ENCODE results near the gene ZBTB11.
"Not testable (repeated sequence)": the region's sequence is repeated elsewhere in the genome, so short reads cannot be mapped to it uniquely, and the experiment has no call there.

ZBTB11 gene

DNA sequence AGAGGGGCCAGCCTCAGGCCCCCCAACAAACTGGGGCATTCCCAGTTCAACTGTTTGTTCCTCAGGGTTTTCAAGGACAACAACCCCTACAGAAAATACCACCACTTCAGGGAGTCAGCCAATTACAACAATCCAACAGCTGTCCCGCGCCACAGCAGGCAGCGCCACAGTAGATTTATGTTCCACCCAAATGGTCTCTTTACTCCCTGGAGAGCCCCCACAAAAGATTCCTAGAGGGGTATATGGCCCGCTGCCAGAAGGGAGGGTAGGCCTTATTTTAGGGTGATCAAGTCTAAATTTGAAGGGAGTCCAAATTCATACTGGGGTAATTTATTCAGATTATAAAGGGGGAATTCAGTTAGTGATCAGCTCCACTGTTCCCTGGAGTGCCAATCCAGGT lies 17.9 kb upstream of the ZBTB11 start:
- H3K14ac ChIP-seq (ENCODE audit: low read length); H3K9me3 ChIP-seq (replicated peaks in 1 of 2; ENCODE audit: control insufficient read depth in 2 of 2, insufficient read depth in 1 of 2, low read depth in 1 of 2, low read length in 2 of 2); H3K4ac ChIP-seq (ENCODE audit: low read length); H3K27ac ChIP-seq (replicated peaks; ENCODE audit: low read length); H2BK12ac ChIP-seq (ENCODE audit: low read length); H3K4me1 ChIP-seq (ENCODE audit: control insufficient read depth in 2 of 2, insufficient read depth in 1 of 2, low read depth in 1 of 2, low read length in 2 of 2); H3K23ac ChIP-seq (ENCODE audit: low read depth, low read length, poor library complexity); H3K4me3 ChIP-seq (ENCODE audit: low read length in 2 of 2); H2BK5ac ChIP-seq (ENCODE audit: low read length); H4K8ac ChIP-seq (ENCODE audit: low read depth, low read length); H2BK15ac ChIP-seq (ENCODE audit: low read length); H2AK5ac ChIP-seq (ENCODE audit: low read depth, low read length); H3K36me3 ChIP-seq (replicated peaks in 1 of 2; ENCODE audit: control insufficient read depth in 2 of 2, insufficient read depth in 2 of 2, low read length in 2 of 2); H2BK120ac ChIP-seq (ENCODE audit: low read depth, low read length); H4K91ac ChIP-seq (ENCODE audit: low read depth, low read length, poor library complexity); H2AFZ ChIP-seq (ENCODE audit: low read length); H3K4me2 ChIP-seq (ENCODE audit: insufficient read depth, low read length, poor library complexity, severe bottlenecking); H3K18ac ChIP-seq (ENCODE audit: low read length); H3K27me3 ChIP-seq (ENCODE audit: control insufficient read depth in 3 of 3, insufficient read depth in 3 of 3, low read depth in 1 of 3, low read length in 3 of 3); DNase-seq (ENCODE audit: low spot score); H3K79me1 ChIP-seq (ENCODE audit: low read depth, low read length); H3K9ac ChIP-seq (ENCODE audit: low read depth, low read length, poor library complexity): not testable (repeated sequence)
- no CpG with 5 or more reads among the region's 4 CpGs for WGBS, 2 donors (ENCODE audit: extremely low coverage in 2 of 2, insufficient read length in 2 of 2, insufficient replicate concordance in 1 of 2)

- not testable (repeated sequence) for H3K4ac ChIP-seq (ENCODE audit: low read length); H3K4me3 ChIP-seq (ENCODE audit: low read length in 2 of 2); DNase-seq (ENCODE audit: low spot score); H3K79me1 ChIP-seq (ENCODE audit: low read depth, low read length); H3K36me3 ChIP-seq (replicated peaks in 1 of 2; ENCODE audit: control insufficient read depth in 2 of 2, insufficient read depth in 2 of 2, low read length in 2 of 2); H3K4me1 ChIP-seq (ENCODE audit: control insufficient read depth in 2 of 2, insufficient read depth in 1 of 2, low read depth in 1 of 2, low read length in 2 of 2); H3K23ac ChIP-seq (ENCODE audit: low read depth, low read length, poor library complexity); H3K14ac ChIP-seq (ENCODE audit: low read length); H3K27ac ChIP-seq (replicated peaks; ENCODE audit: low read length); H3K27me3 ChIP-seq (ENCODE audit: control insufficient read depth in 3 of 3, insufficient read depth in 3 of 3, low read depth in 1 of 3, low read length in 3 of 3); H3K18ac ChIP-seq (ENCODE audit: low read length); H2BK12ac ChIP-seq (ENCODE audit: low read length); H4K91ac ChIP-seq (ENCODE audit: low read depth, low read length, poor library complexity); H2BK120ac ChIP-seq (ENCODE audit: low read depth, low read length); H3K9me3 ChIP-seq (replicated peaks in 1 of 2; ENCODE audit: control insufficient read depth in 2 of 2, insufficient read depth in 1 of 2, low read depth in 1 of 2, low read length in 2 of 2); H2AK5ac ChIP-seq (ENCODE audit: low read depth, low read length); H4K8ac ChIP-seq (ENCODE audit: low read depth, low read length); H2AFZ ChIP-seq (ENCODE audit: low read length); H2BK15ac ChIP-seq (ENCODE audit: low read length); H2BK5ac ChIP-seq (ENCODE audit: low read length); H3K9ac ChIP-seq (ENCODE audit: low read depth, low read length, poor library complexity); H3K4me2 ChIP-seq (ENCODE audit: insufficient read depth, low read length, poor library complexity, severe bottlenecking)
- no CpG with 5 or more reads among the region's 13 CpGs for WGBS, 2 donors (ENCODE audit: extremely low coverage in 2 of 2, insufficient read length in 2 of 2, insufficient replicate concordance in 1 of 2)
Observed at GRCh38 chr3:101693540-101693939, 16.6 kb upstream of the ZBTB11 start.

DNA sequence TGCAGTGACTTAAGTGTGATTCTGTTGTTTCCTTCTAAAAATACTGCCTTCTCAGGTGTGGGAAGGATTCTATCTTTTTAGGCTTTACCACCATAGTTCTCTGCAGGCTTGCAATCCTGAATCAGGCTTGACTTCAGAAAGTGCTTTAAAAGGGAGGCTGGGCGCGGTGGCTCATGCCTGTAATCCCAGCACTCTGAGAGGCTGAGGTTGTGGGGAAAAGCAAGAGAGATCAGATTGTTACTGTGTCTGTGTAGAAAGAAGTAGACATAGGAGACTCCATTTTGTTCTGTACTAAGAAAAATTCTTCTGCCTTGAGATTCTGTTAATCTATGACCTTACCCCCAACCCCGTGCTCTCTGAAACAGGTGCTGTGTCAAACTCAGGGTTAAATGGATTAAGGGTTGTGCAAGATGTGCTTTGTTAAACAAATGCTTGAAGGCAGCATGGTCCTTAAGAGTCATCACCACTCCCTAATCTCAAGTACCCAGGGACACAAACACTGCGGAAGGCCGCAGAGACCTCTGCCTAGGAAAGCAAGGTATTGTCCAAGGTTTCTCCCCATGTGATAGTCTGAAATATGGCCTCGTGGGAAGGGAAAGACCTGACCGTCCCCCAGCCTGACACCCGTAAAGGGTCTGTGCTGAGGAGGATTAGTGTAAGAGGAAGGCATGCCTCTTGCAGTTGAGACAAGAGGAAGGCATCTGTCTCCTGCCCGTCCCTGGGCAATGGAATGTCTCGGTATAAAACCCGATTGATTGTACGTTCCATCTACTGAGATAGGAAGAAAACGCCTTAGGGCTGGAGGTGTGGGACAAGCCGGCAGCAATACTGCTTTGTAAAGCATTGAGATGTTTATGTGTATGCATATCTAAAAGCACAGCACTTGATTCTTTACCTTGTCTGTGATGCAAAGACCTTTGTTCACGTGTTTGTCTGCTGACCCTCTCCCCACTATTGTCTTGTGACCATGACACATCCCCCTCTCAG lies 15.0 kb upstream of the ZBTB11 start:
- H2AK5ac ChIP-seq (ENCODE audit: low read depth, low read length); H2BK5ac ChIP-seq (ENCODE audit: low read length); H2AFZ ChIP-seq (ENCODE audit: low read length); DNase-seq (ENCODE audit: low spot score); H3K27ac ChIP-seq (replicated peaks; ENCODE audit: low read length); H3K79me1 ChIP-seq (ENCODE audit: low read depth, low read length); H3K9ac ChIP-seq (ENCODE audit: low read depth, low read length, poor library complexity); H3K4me3 ChIP-seq (ENCODE audit: low read length in 2 of 2); H4K8ac ChIP-seq (ENCODE audit: low read depth, low read length); H3K23ac ChIP-seq (ENCODE audit: low read depth, low read length, poor library complexity); H2BK12ac ChIP-seq (ENCODE audit: low read length); H3K18ac ChIP-seq (ENCODE audit: low read length); H2BK120ac ChIP-seq (ENCODE audit: low read depth, low read length); H2BK15ac ChIP-seq (ENCODE audit: low read length); H3K9me3 ChIP-seq (replicated peaks in 1 of 2; ENCODE audit: control insufficient read depth in 2 of 2, insufficient read depth in 1 of 2, low read depth in 1 of 2, low read length in 2 of 2); H3K27me3 ChIP-seq (ENCODE audit: control insufficient read depth in 3 of 3, insufficient read depth in 3 of 3, low read depth in 1 of 3, low read length in 3 of 3); H3K4ac ChIP-seq (ENCODE audit: low read length); H3K4me1 ChIP-seq (ENCODE audit: control insufficient read depth in 2 of 2, insufficient read depth in 1 of 2, low read depth in 1 of 2, low read length in 2 of 2); H4K91ac ChIP-seq (ENCODE audit: low read depth, low read length, poor library complexity); H3K14ac ChIP-seq (ENCODE audit: low read length); H3K4me2 ChIP-seq (ENCODE audit: insufficient read depth, low read length, poor library complexity, severe bottlenecking); H3K36me3 ChIP-seq (replicated peaks in 1 of 2; ENCODE audit: control insufficient read depth in 2 of 2, insufficient read depth in 2 of 2, low read length in 2 of 2): not testable (repeated sequence)
- no CpG with 5 or more reads among the region's 15 CpGs for WGBS, 2 donors (ENCODE audit: extremely low coverage in 2 of 2, insufficient read length in 2 of 2, insufficient replicate concordance in 1 of 2)

DNA sequence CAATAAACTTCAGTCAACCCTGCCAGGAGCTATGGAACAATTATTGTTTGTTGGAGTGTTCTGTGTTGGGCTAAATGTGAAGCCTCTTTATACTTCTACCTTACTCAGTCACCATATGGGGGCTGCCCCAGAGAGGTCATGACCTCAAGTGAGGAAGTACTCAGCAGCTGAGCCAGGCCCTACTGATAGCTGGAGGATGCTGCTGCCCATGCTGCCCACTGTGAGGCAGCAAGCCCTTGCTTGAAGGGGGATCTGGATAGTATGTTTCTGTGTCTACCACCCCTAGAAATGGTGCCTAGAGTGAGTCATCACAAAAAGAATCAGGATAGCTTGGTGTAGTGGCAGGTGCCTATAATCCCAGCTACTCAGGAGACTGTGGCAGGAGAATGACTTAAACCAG lies 14.0 kb upstream of the ZBTB11 start:
- no peak overlapping the region for H3K4me3 ChIP-seq (ENCODE audit: low read length in 2 of 2)
- peaks cover 0 to 1% of the 10 kb centered on the region in 2 donors for H3K4me1 ChIP-seq (ENCODE audit: control insufficient read depth in 2 of 2, insufficient read depth in 1 of 2, low read depth in 1 of 2, low read length in 2 of 2)
- no peak overlapping the region for H2BK5ac ChIP-seq (ENCODE audit: low read length)
- no peak overlapping the region for H3K4me2 ChIP-seq (ENCODE audit: insufficient read depth, low read length, poor library complexity, severe bottlenecking)
- no peak for DNase-seq (ENCODE audit: low spot score)
- H2AFZ ChIP-seq (ENCODE audit: low read length): no peak overlapping the region
- no peaks in the 10 kb centered on the region for H3K79me1 ChIP-seq (ENCODE audit: low read depth, low read length)
- no peak overlapping the region for H4K91ac ChIP-seq (ENCODE audit: low read depth, low read length, poor library complexity)
- no peak overlapping the region for H4K8ac ChIP-seq (ENCODE audit: low read depth, low read length)
- no peak overlapping the region for H2BK12ac ChIP-seq (ENCODE audit: low read length)
- H3K27me3 ChIP-seq (ENCODE audit: control insufficient read depth in 3 of 3, insufficient read depth in 3 of 3, low read depth in 1 of 3, low read length in 3 of 3): no peaks in the 10 kb centered on the region
- no peak overlapping the region for H2BK120ac ChIP-seq (ENCODE audit: low read depth, low read length)
- H3K23ac ChIP-seq (ENCODE audit: low read depth, low read length, poor library complexity): no peak overlapping the region
- H2BK15ac ChIP-seq (ENCODE audit: low read length): no peak overlapping the region
- no peak overlapping the region for H2AK5ac ChIP-seq (ENCODE audit: low read depth, low read length)
- H3K9me3 ChIP-seq (replicated peaks in 1 of 2; ENCODE audit: control insufficient read depth in 2 of 2, insufficient read depth in 1 of 2, low read depth in 1 of 2, low read length in 2 of 2): no peaks in the 10 kb centered on the region
- H3K14ac ChIP-seq (ENCODE audit: low read length): no peak overlapping the region
- H3K36me3 ChIP-seq (replicated peaks in 1 of 2; ENCODE audit: control insufficient read depth in 2 of 2, insufficient read depth in 2 of 2, low read length in 2 of 2): peaks cover 0 to 2% of the 10 kb centered on the region in 2 donors
- no peak overlapping the region for H3K4ac ChIP-seq (ENCODE audit: low read length)
- no peak overlapping the region for H3K18ac ChIP-seq (ENCODE audit: low read length)
- H3K27ac ChIP-seq (replicated peaks; ENCODE audit: low read length): no peak overlapping the region
- H3K9ac ChIP-seq (ENCODE audit: low read depth, low read length, poor library complexity): no peak overlapping the region

Measured in neuronal stem cell (in vitro differentiated cells).